K562 (cell line): ENCODE results near the gene GDF15. TPM values are rescaled to one million over a fixed set of nuclear protein-coding genes. Genes with fewer than 3 reads are reported as not detected.

ENCODE experiments used
- BCOR ChIP-seq: fragments of 450-650 bp; IDR thresholded peaks from 2 replicates; pipeline ENCODE4 v1.6.1; 2016
- CBFA2T2 ChIP-seq: fragments of 450-650 bp; conservative IDR thresholded peaks from 2 replicates; pipeline ENCODE4 v1.6.1; 2017; ENCODE audit warnings: mild to moderate bottlenecking
- CBFA2T3 ChIP-seq: fragments of 450-650 bp; IDR thresholded peaks from 2 replicates; pipeline ENCODE4 v1.6.1; 2017
- DNMT1 ChIP-seq: fragments of 450-650 bp; IDR thresholded peaks from 2 replicates; pipeline ENCODE4 v1.6.1; 2016; ENCODE audit warnings: antibody characterized with exemption, mild to moderate bottlenecking
- ESRRB ChIP-seq: fragments of 250-450 bp; sonication (Bioruptor Pico); IDR thresholded peaks from 2 replicates; pipeline ENCODE4 v1.5.0; 2020; ENCODE audit warnings: mild to moderate bottlenecking, moderate library complexity, borderline replicate concordance
- HDAC2 ChIP-seq: fragments of 450-650 bp; IDR thresholded peaks from 2 replicates; pipeline ENCODE4 v1.6.1; 2016; ENCODE audit warnings: mild to moderate bottlenecking
- NBN ChIP-seq: fragments of 450-650 bp; IDR thresholded peaks from 2 replicates; pipeline ENCODE4 v1.6.1; 2016; ENCODE audit warnings: low read depth, mild to moderate bottlenecking
- NUFIP1 ChIP-seq: fragments of 450-650 bp; IDR thresholded peaks from 2 replicates; pipeline ENCODE4 v1.6.1; 2018; ENCODE audit not compliant: partially characterized antibody
- SMARCA4 ChIP-seq: fragments of 450-650 bp; IDR thresholded peaks from 2 replicates; pipeline ENCODE4 v1.6.1; 2016
- SOX6 ChIP-seq: fragments of 450-650 bp; IDR thresholded peaks from 2 replicates; pipeline ENCODE4 v1.6.1; 2014; ENCODE audit warnings: mild to moderate bottlenecking
- TEAD2 ChIP-seq: fragments of 450-650 bp; IDR thresholded peaks from 2 replicates; pipeline ENCODE4 v1.6.1; 2016; ENCODE audit warnings: missing genetic modification characterization, control low read depth, missing compliant biosample characterization
- ZNF436 ChIP-seq: fragments of 250-450, 450-650 bp; sonication (Bioruptor Pico); formaldehyde crosslinking; IDR thresholded peaks from 2 replicates; pipeline ENCODE4 v1.7.0; 2020; ENCODE audit warnings: mild to moderate bottlenecking
- ZNF445 ChIP-seq: fragments of 250-450 bp; sonication (Bioruptor Pico); IDR thresholded peaks from 2 replicates; pipeline ENCODE4 v1.4.0; 2020; ENCODE audit warnings: low read depth, mild to moderate bottlenecking, moderate library complexity
- polyA plus RNA-seq, 8 experiments: library from polyadenylated mRNA; depleted of rRNA in 4 of 8; stranded (reverse) in 5 of 8; unstranded in 3 of 8; fragments of >200 nt; fragmentation: Nextera tagmentation in 2 of 8; fragmentation: Illumina TruSeq in 1 of 8; extraction: Ambion mirVana in 2 of 8; extraction: Trizol in 1 of 8; gene quantifications; 2 replicates each; pipeline versions ENCODE4 v1.2.1 to v1.2.3, GENCODE V29; 2011 to 2014; ENCODE audit warnings: inconsistent platforms in 1 of 8, missing spikeins in 1 of 8
- total RNA-seq, 7 experiments: library from RNA; depleted of rRNA in 6 of 7; stranded (reverse); fragments of >200 nt in 6 of 7; fragmentation: Illumina TruSeq in 2 of 7; extraction: Trizol in 2 of 7; gene quantifications; 2 replicates each; pipeline versions ENCODE4 v1.2.1 to v1.2.3, GENCODE V29; 2011 to 2021; ENCODE audit warnings: low replicate concordance in 1 of 7
- TF ChIP-seq, protein P1 (sequence below), 2 experiments: fragments of 450-650 bp in 1 of 2; sonication (generic) in 1 of 2; formaldehyde crosslinking in 1 of 2; IDR thresholded peaks; 2 replicates each; pipeline versions ENCODE4 v1.7.1 to v1.9.0; 2016 to 2022; ENCODE audit warnings: inconsistent platforms in 1 of 2, mild to moderate bottlenecking in 1 of 2, missing genetic modification reagents in 1 of 2
- TF ChIP-seq, protein P2 (sequence below): sonication (generic); formaldehyde crosslinking; IDR thresholded peaks from 2 replicates; pipeline ENCODE4 v1.4.0; 2020; ENCODE audit warnings: mild to moderate bottlenecking, missing genetic modification reagents
- TF ChIP-seq, protein P3 (sequence below): sonication (generic); formaldehyde crosslinking; IDR thresholded peaks from 2 replicates; pipeline ENCODE4 v1.9.0; 2022; ENCODE audit warnings: mild to moderate bottlenecking, missing genetic modification reagents
- TF ChIP-seq, protein P4 (sequence below): fragments of 250-450 bp; sonication (Bioruptor Pico); IDR thresholded peaks from 2 replicates; pipeline ENCODE4 v1.8.0; 2021; ENCODE audit warnings: moderate library complexity, mild to moderate bottlenecking, inconsistent platforms

Gene GDF15
- total and polyA plus RNA-seq, 9 of the 15 experiments (the other 6 are each of a cell fraction or from before 2014, with no cell fraction given) = 2.3 to 82.4 (median 12.5) TPM

DNA sequence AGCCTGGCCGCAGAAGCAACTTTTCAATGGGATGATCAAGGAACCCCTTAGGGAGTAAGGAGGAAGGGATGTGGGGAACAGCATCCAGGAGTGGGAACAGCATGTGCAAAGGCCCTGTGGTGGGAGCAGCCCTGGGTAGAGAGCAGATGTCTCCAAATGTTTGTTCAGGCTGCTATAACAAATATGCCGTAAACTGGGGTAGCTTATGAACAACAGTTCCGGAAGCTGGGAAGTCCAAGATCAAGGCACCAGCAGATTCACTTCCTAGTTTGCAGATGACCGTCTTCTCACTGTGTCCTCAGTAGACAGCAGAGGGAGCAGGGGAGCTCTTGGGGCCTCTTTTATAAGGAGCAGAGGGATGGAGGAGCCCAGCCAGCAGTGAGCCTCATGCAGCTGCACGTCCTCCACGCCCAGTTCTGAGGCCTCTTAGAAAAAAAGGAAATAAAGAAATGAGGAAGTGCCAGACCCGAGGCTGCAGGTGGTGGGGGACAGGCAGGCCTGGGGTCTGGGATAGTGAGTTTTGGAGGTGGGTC lies 15.7 kb downstream of the GDF15 start (continued):
- TF ChIP-seq, protein P1, sequence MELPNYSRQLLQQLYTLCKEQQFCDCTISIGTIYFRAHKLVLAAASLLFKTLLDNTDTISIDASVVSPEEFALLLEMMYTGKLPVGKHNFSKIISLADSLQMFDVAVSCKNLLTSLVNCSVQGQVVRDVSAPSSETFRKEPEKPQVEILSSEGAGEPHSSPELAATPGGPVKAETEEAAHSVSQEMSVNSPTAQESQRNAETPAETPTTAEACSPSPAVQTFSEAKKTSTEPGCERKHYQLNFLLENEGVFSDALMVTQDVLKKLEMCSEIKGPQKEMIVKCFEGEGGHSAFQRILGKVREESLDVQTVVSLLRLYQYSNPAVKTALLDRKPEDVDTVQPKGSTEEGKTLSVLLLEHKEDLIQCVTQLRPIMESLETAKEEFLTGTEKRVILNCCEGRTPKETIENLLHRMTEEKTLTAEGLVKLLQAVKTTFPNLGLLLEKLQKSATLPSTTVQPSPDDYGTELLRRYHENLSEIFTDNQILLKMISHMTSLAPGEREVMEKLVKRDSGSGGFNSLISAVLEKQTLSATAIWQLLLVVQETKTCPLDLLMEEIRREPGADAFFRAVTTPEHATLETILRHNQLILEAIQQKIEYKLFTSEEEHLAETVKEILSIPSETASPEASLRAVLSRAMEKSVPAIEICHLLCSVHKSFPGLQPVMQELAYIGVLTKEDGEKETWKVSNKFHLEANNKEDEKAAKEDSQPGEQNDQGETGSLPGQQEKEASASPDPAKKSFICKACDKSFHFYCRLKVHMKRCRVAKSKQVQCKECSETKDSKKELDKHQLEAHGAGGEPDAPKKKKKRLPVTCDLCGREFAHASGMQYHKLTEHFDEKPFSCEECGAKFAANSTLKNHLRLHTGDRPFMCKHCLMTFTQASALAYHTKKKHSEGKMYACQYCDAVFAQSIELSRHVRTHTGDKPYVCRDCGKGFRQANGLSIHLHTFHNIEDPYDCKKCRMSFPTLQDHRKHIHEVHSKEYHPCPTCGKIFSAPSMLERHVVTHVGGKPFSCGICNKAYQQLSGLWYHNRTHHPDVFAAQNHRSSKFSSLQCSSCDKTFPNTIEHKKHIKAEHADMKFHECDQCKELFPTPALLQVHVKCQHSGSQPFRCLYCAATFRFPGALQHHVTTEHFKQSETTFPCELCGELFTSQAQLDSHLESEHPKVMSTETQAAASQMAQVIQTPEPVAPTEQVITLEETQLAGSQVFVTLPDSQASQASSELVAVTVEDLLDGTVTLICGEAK (IDR thresholded peaks at IDR 0.05) = 0 out of 2 replicates have a peak, but pooled peaks have one; percentile 39
- TF ChIP-seq, protein P1 (CRISPR knock-in tag; IDR thresholded peaks at IDR 0.05) = no peak
- TF ChIP-seq, protein P2, sequence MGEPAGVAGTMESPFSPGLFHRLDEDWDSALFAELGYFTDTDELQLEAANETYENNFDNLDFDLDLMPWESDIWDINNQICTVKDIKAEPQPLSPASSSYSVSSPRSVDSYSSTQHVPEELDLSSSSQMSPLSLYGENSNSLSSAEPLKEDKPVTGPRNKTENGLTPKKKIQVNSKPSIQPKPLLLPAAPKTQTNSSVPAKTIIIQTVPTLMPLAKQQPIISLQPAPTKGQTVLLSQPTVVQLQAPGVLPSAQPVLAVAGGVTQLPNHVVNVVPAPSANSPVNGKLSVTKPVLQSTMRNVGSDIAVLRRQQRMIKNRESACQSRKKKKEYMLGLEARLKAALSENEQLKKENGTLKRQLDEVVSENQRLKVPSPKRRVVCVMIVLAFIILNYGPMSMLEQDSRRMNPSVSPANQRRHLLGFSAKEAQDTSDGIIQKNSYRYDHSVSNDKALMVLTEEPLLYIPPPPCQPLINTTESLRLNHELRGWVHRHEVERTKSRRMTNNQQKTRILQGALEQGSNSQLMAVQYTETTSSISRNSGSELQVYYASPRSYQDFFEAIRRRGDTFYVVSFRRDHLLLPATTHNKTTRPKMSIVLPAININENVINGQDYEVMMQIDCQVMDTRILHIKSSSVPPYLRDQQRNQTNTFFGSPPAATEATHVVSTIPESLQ (CRISPR knock-in tag) = no peak
- TF ChIP-seq SMARCA4 (no peak), TEAD2 (tag) (no peak), CBFA2T3 (peak; percentile 36; the same call in 1 of the 2 replicates), SOX6 (no peak), ZNF445 (no peak), CBFA2T2 (peak; percentile 16; the same call in 1 of the 2 replicates), BCOR (peak; percentile 97), HDAC2 (peak; percentile 83), ZNF436 (CRISPR knock-in tag) (no peak), NUFIP1 (no peak), NBN (no peak; the same call in 1 of the 2 replicates), DNMT1 (no peak), ESRRB (CRISPR knock-in tag) (no peak)
- TF ChIP-seq, protein P3, sequence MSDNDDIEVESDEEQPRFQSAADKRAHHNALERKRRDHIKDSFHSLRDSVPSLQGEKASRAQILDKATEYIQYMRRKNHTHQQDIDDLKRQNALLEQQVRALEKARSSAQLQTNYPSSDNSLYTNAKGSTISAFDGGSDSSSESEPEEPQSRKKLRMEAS (CRISPR knock-in tag) = peak; percentile 69
- TF ChIP-seq, protein P4, sequence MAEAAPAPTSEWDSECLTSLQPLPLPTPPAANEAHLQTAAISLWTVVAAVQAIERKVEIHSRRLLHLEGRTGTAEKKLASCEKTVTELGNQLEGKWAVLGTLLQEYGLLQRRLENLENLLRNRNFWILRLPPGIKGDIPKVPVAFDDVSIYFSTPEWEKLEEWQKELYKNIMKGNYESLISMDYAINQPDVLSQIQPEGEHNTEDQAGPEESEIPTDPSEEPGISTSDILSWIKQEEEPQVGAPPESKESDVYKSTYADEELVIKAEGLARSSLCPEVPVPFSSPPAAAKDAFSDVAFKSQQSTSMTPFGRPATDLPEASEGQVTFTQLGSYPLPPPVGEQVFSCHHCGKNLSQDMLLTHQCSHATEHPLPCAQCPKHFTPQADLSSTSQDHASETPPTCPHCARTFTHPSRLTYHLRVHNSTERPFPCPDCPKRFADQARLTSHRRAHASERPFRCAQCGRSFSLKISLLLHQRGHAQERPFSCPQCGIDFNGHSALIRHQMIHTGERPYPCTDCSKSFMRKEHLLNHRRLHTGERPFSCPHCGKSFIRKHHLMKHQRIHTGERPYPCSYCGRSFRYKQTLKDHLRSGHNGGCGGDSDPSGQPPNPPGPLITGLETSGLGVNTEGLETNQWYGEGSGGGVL (CRISPR knock-in tag) = no peak
